ENCODE data around the gene TENT5A. TPM values are rescaled to one million over a fixed set of nuclear protein-coding genes. Genes with fewer than 3 reads are reported as not detected.

The TENT5A gene
- total and polyA plus RNA-seq, 8 donors: 2.8 to 12.2 (median 5.1) TPM

GRCh38 chr6:81795890-81796289 lies 43.4 kb upstream of the TENT5A start:
- H3K27me3 ChIP-seq: no peaks in the 10 kb centered on the region
- WGBS, 2 donors: 72 to 79% methylated on average over 1 of the region's 1 CpG
- H3K9me3 ChIP-seq: no peaks in the 10 kb centered on the region
- no peaks in the 10 kb centered on the region for H3K4me1 ChIP-seq
- DNase-seq (no peak), ATAC-seq (no peak), FAIRE-seq (no peak)
- no peak overlapping the region for H3K27ac ChIP-seq
- no peaks in the 10 kb centered on the region for H3K36me3 ChIP-seq
- no peak for TF ChIP-seq CTCF (IDR thresholded peaks at IDR 0.05)
- no peak overlapping the region for H3K4me3 ChIP-seq
- intact Hi-C loops (cut with DNase I): no loop called here

GRCh38 chr6:81793821-81794475 lies 41.5 kb upstream of the TENT5A start:
- Histone ChIP-seq H3K36me3 (no peaks in the 10 kb centered on the region), H3K27me3 (no peaks in the 10 kb centered on the region), H3K4me3 (no peak overlapping the region), H3K27ac (no peak overlapping the region), H3K9me3 (no peaks in the 10 kb centered on the region), H3K4me1 (peaks cover 0 to 3% (median 0%) of the 10 kb centered on the region in 3 donors)
- 70 to 78% methylated on average over 4 of the region's 4 CpGs for WGBS, 2 donors
- DNase-seq: no peak
- FAIRE-seq: no peak
- TF ChIP-seq CTCF (IDR thresholded peaks at IDR 0.05): no peak
- ATAC-seq: no peak
- intact Hi-C loops (cut with DNase I): no loop called here

GRCh38 chr6:81792826-81793225 lies 40.3 kb upstream of the TENT5A start:
- Histone ChIP-seq H3K9me3 (no peaks in the 10 kb centered on the region), H3K4me3 (no peak overlapping the region), H3K36me3 (no peaks in the 10 kb centered on the region), H3K4me1 (peaks cover 0 to 14% (median 8%) of the 10 kb centered on the region in 3 donors), H3K27ac (no peak overlapping the region), H3K27me3 (no peaks in the 10 kb centered on the region)
- intact Hi-C loops (cut with DNase I): no loop called here
- FAIRE-seq (no peak), DNase-seq (no peak), ATAC-seq (no peak)
- TF ChIP-seq CTCF (IDR thresholded peaks at IDR 0.05): no peak
- WGBS, 2 donors: 53 to 69% methylated on average over 1 of the region's 1 CpG

- DNase-seq: no peak
Observed at GRCh38 chr6:81791756-81792155, 39.3 kb upstream of the TENT5A start.

More at GRCh38 chr6:81791756-81792155, 39.3 kb upstream of the TENT5A start:
- Histone ChIP-seq H3K27me3 (no peaks in the 10 kb centered on the region), H3K4me1 (peaks cover 0 to 23% (median 18%) of the 10 kb centered on the region in 3 donors), H3K36me3 (no peaks in the 10 kb centered on the region), H3K9me3 (no peaks in the 10 kb centered on the region), H3K4me3 (no peak overlapping the region), H3K27ac (no peak overlapping the region)
- intact Hi-C loops (cut with DNase I): no loop called here
- WGBS, 2 donors: 56 to 79% methylated on average over 2 of the region's 2 CpGs
- ATAC-seq (no peak), FAIRE-seq (no peak)
- no peak for TF ChIP-seq CTCF (IDR thresholded peaks at IDR 0.05)

Data from pancreas (tissue), 10 donors.